HepG2 (cell line): ENCODE results near the gene RIPOR3. TPM values are rescaled to one million over a fixed set of nuclear protein-coding genes. Genes with fewer than 3 reads are reported as not detected.
A peak's percentile ranks its signal among the peaks of the same experiment; 100 is the strongest.

Source experiments
- ATAC-seq: fragments of 200-7000 bp; cut with Tn5 transposase; 3 replicates; pipeline ENCODE4 v1.9.1; 2020; ENCODE audit warnings: mild to moderate bottlenecking, moderate library complexity
- BruUV-seq: library from RNA; stranded (reverse); fragments of 400-500 nt; replicated peaks from 2 replicates; lab custom pipeline; 2021; lab: Mats Ljungman, UMichigan
- CTCF ChIA-PET: fragments of 300-600 bp; formaldehyde crosslinking; extraction: SDS; loops from one replicate; lab custom pipeline; 2021; ENCODE audit warnings: low total read pairs, inconsistent platforms, low intra/inter-chr PET ratio; lab: Yijun Ruan, JAX
- POLR2A ChIA-PET: fragments of 350-600 bp; sonication (Branson Sonifier 250); formaldehyde crosslinking; loops from one replicate; lab custom pipeline; 2020; ENCODE audit warnings: antibody characterized with exemption, inconsistent platforms; lab: Yijun Ruan, JAX
- DNase-seq: peaks from one replicate; pipeline ENCODE4 v3.0.0-alpha.2; 2015; ENCODE audit warnings: low spot score
- FAIRE-seq: peaks from 3 replicates; lab custom pipeline; 2011; peaks lifted over from hg19 to GRCh38; lab: Jason Lieb, UNC
- H2AFZ ChIP-seq: one replicate; pipeline ENCODE4 v1.6.1; 2011; ENCODE audit warnings: low read length, inconsistent platforms
- H3K27ac ChIP-seq: fragments of 300-600 bp; 3 replicates; pipeline ENCODE4 v1.8.0; 2011; ENCODE audit warnings: mixed run types, mild to moderate bottlenecking, mixed read lengths, low read length, inconsistent platforms; ENCODE audit not compliant: insufficient read depth; ENCODE audit errors: extremely low read length
- H3K27me3 ChIP-seq, 2 experiments: fragments of 200-600 bp in 1 of 2; 2 replicates in 1 of 2; 3 replicates in 1 of 2; pipeline versions ENCODE4 v1.6.0 to v1.8.0; 2011; ENCODE audit warnings: low read length in 2 of 2, mild to moderate bottlenecking in 2 of 2, moderate library complexity in 2 of 2, inconsistent platforms in 1 of 2; ENCODE audit not compliant: insufficient read depth in 2 of 2, control insufficient read depth in 1 of 2
- H3K36me3 ChIP-seq, 2 experiments: fragments of 200-600 bp in 1 of 2; replicated peaks in 1 of 2; 2 replicates in 1 of 2; 3 replicates in 1 of 2; pipeline versions ENCODE4 v1.5.1 to v1.8.0; 2011; ENCODE audit warnings: low read length in 2 of 2, inconsistent platforms in 1 of 2; ENCODE audit not compliant: insufficient read depth in 2 of 2, control insufficient read depth in 1 of 2
- H3K4me1 ChIP-seq: 2 replicates; pipeline ENCODE4 v1.5.1; 2012; ENCODE audit warnings: low read length, inconsistent platforms; ENCODE audit not compliant: insufficient read depth
- H3K4me2 ChIP-seq: 2 replicates; pipeline ENCODE4 v1.6.0; 2011; ENCODE audit warnings: low read depth, low read length, inconsistent platforms
- H3K4me3 ChIP-seq, 3 experiments: fragments of 200-600 bp in 1 of 3; sonication (generic), shearing (Covaris generic) in 1 of 3; replicated peaks in 1 of 3; 2 replicates each; pipeline ENCODE4 v1.5.1; 2011 to 2016; ENCODE audit warnings: low read length in 3 of 3, inconsistent platforms in 2 of 3, low read depth in 2 of 3, mild to moderate bottlenecking in 2 of 3, control low read depth in 1 of 3, mixed read lengths in 1 of 3; ENCODE audit not compliant: insufficient read depth in 1 of 3
- H3K79me2 ChIP-seq: one replicate; pipeline ENCODE4 v1.6.1; 2011; ENCODE audit warnings: low read length, inconsistent platforms; ENCODE audit not compliant: insufficient read depth
- H3K9ac ChIP-seq: 2 replicates; pipeline ENCODE4 v1.6.0; 2011; ENCODE audit warnings: mild to moderate bottlenecking, low read depth, low read length, inconsistent platforms; ENCODE audit not compliant: insufficient read depth
- H3K9me3 ChIP-seq: 2 replicates; pipeline ENCODE4 v1.5.1; 2012; ENCODE audit warnings: mild to moderate bottlenecking, low read length
- H4K20me1 ChIP-seq: 2 replicates; pipeline ENCODE4 v1.6.0; 2011; ENCODE audit warnings: inconsistent platforms, mild to moderate bottlenecking, low read length, moderate library complexity; ENCODE audit not compliant: insufficient read depth
- ZFP36L2 ChIP-seq: sonication (generic); formaldehyde crosslinking; IDR thresholded peaks from 2 replicates; pipeline ENCODE4 v1.4.0; 2020; ENCODE audit warnings: missing genetic modification reagents
- ZNF639 ChIP-seq: conservative IDR thresholded peaks from 2 replicates; pipeline ENCODE4 v1.6.1; 2018; ENCODE audit warnings: missing genetic modification reagents
- WGBS: methylation state at CpG from one replicate; pipeline ENCODE4 v1.1.6; 2017; ENCODE audit warnings: low lambda C conversion rate; 5-methylcytosine and 5-hydroxymethylcytosine counted together
- in situ Hi-C: cut with HindIII; loops from 2 replicates; pipeline ENCODE4 v1.10.0; 2017; ENCODE audit warnings: low pct_unique_long_range_greater_than_20kb; ENCODE audit not compliant: extremely low pct_ligation_motif_present
- intact Hi-C: fragments of 100-400 bp; cut with micrococcal nuclease; formaldehyde crosslinking; loops from one replicate; pipeline ENCODE4 v1.10.0; 2022; ENCODE audit not compliant: unreplicated experiment
- polyA plus RNA-seq, 8 experiments: library from polyadenylated mRNA; depleted of rRNA in 3 of 8; stranded (reverse) in 7 of 8; unstranded in 1 of 8; fragments of >200 nt; fragmentation: Illumina TruSeq in 4 of 8; extraction: Trizol in 4 of 8; gene quantifications; 2 replicates each; pipeline versions ENCODE4 v1.2.1 to v1.2.3, GENCODE V29; 2011 to 2016; ENCODE audit warnings: low read depth in 4 of 8, missing spikeins in 1 of 8, mixed read lengths in 1 of 8; ENCODE audit not compliant: insufficient read depth in 1 of 8
- total RNA-seq, 5 experiments: library from RNA; depleted of rRNA; stranded (reverse); fragments of >200 nt; fragmentation: Illumina TruSeq; extraction: Trizol; gene quantifications; 2 replicates each; pipeline ENCODE4 v1.2.3, GENCODE V29; 2016; ENCODE audit warnings: low read depth in 1 of 5
- TF ChIP-seq, protein P1 (sequence below), 2 experiments: fragments of 450-650 bp in 1 of 2; sonication (generic) in 1 of 2; formaldehyde crosslinking; IDR thresholded peaks; 2 replicates each; pipeline versions ENCODE4 v1.5.0 to v1.8.0; 2020 to 2022; ENCODE audit warnings: mild to moderate bottlenecking in 1 of 2, missing genetic modification reagents in 1 of 2
- TF ChIP-seq, protein P2 (sequence below): sonication (generic); formaldehyde crosslinking; IDR thresholded peaks from 2 replicates; pipeline ENCODE4 v1.5.0; 2020; ENCODE audit warnings: mild to moderate bottlenecking, missing genetic modification reagents
- TF ChIP-seq, protein P3 (sequence below): sonication (generic); formaldehyde crosslinking; IDR thresholded peaks from 2 replicates; pipeline ENCODE4 v1.5.0; 2020; ENCODE audit warnings: missing genetic modification reagents
- TF ChIP-seq, protein P4 (sequence below): sonication (generic); formaldehyde crosslinking; IDR thresholded peaks from 2 replicates; pipeline ENCODE4 v1.5.0; 2020; ENCODE audit warnings: missing genetic modification reagents
- TF ChIP-seq, protein P5 (sequence below): sonication (generic); formaldehyde crosslinking; conservative IDR thresholded peaks from 2 replicates; pipeline ENCODE4 v1.4.0; 2020; ENCODE audit warnings: missing genetic modification reagents
- TF ChIP-seq, protein P6 (sequence below): sonication (generic); formaldehyde crosslinking; IDR thresholded peaks from 2 replicates; pipeline ENCODE4 v1.5.0; 2020; ENCODE audit warnings: mild to moderate bottlenecking, missing genetic modification reagents

Gene RIPOR3
- total and polyA plus RNA-seq, 2 of the 13 experiments (the other 11 are each of a cell fraction or from before 2014, with no cell fraction given): 0.18 TPM; not detected in 1

- peak; percentile 80 for ATAC-seq
- peak; percentile 87 for FAIRE-seq
- CTCF ChIA-PET: interaction anchor here (1.2 kb wide), 1 partner anchor 13 kb away, joined by 4 read pairs; no protein-coding TSS in a partner anchor
- peaks cover 18% of the 10 kb centered on the region for H4K20me1 ChIP-seq
- H3K27ac ChIP-seq: peak within 1 kb of the TSS; percentile 89
- H3K9ac ChIP-seq: peak within 1 kb of the TSS; percentile 95
- H3K79me2 ChIP-seq: peaks cover 49% of the 10 kb centered on the region
- no peaks in the 10 kb centered on the region; a peak in 1 of 5 replicates for H3K27me3 ChIP-seq
- peaks cover 0 to 3% of the 10 kb centered on the region in 2 experiments; a peak in 2 of 5 replicates for H3K36me3 ChIP-seq
- H3K4me3 ChIP-seq: peak within 1 kb of the TSS; percentile 88 to 96 (median 95)
- no peak within 1 kb of the TSS for H2AFZ ChIP-seq
- POLR2A ChIA-PET: interaction anchor here (0.6 to 5.1 kb wide), 13 partner anchors 9 to 222 kb away, joined by 3 to 53 read pairs (median 4); partner anchors contain the start of gene PTPN1
- intact Hi-C loops: loop anchor here (1.0 to 2.0 kb wide), 2 partner anchors 14 to 64 kb away; partner anchors contain the start of gene BCAS4
- DNase-seq: peak; percentile 99
- peaks cover 81% of the 10 kb centered on the region for H3K4me1 ChIP-seq
- no TSS peak for BruUV-seq
- H3K4me2 ChIP-seq: peak within 1 kb of the TSS; percentile 99
- H3K9me3 ChIP-seq: no peaks in the 10 kb centered on the region
- in situ Hi-C loops: loop anchor here (25.0 kb wide), 1 partner anchor 94 kb away; no protein-coding TSS in a partner anchor
- 1% methylated on average over 80 of the region's 114 CpGs for WGBS
- TF ChIP-seq, protein P1, sequence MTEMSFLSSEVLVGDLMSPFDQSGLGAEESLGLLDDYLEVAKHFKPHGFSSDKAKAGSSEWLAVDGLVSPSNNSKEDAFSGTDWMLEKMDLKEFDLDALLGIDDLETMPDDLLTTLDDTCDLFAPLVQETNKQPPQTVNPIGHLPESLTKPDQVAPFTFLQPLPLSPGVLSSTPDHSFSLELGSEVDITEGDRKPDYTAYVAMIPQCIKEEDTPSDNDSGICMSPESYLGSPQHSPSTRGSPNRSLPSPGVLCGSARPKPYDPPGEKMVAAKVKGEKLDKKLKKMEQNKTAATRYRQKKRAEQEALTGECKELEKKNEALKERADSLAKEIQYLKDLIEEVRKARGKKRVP (CRISPR knock-in tag; IDR thresholded peaks at IDR 0.05): peak in 1 of 2 experiments; percentile 89; a peak in 2 of 4 replicates
- TF ChIP-seq, protein P2, sequence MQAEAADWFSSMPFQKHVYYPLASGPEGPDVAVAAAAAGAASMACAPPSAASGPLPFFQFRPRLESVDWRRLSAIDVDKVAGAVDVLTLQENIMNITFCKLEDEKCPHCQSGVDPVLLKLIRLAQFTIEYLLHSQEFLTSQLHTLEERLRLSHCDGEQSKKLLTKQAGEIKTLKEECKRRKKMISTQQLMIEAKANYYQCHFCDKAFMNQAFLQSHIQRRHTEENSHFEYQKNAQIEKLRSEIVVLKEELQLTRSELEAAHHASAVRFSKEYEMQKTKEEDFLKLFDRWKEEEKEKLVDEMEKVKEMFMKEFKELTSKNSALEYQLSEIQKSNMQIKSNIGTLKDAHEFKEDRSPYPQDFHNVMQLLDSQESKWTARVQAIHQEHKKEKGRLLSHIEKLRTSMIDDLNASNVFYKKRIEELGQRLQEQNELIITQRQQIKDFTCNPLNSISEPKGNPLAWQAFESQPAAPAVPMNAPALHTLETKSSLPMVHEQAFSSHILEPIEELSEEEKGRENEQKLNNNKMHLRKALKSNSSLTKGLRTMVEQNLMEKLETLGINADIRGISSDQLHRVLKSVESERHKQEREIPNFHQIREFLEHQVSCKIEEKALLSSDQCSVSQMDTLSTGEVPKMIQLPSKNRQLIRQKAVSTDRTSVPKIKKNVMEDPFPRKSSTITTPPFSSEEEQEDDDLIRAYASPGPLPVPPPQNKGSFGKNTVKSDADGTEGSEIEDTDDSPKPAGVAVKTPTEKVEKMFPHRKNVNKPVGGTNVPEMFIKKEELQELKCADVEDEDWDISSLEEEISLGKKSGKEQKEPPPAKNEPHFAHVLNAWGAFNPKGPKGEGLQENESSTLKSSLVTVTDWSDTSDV: peak; percentile 93; the same call in 1 of the 2 replicates
- TF ChIP-seq, protein P3, sequence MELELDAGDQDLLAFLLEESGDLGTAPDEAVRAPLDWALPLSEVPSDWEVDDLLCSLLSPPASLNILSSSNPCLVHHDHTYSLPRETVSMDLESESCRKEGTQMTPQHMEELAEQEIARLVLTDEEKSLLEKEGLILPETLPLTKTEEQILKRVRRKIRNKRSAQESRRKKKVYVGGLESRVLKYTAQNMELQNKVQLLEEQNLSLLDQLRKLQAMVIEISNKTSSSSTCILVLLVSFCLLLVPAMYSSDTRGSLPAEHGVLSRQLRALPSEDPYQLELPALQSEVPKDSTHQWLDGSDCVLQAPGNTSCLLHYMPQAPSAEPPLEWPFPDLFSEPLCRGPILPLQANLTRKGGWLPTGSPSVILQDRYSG (CRISPR knock-in tag): peak; percentile 85
- TF ChIP-seq ZFP36L2: no peak; the same call in none of the 2 replicates
- TF ChIP-seq, protein P4, sequence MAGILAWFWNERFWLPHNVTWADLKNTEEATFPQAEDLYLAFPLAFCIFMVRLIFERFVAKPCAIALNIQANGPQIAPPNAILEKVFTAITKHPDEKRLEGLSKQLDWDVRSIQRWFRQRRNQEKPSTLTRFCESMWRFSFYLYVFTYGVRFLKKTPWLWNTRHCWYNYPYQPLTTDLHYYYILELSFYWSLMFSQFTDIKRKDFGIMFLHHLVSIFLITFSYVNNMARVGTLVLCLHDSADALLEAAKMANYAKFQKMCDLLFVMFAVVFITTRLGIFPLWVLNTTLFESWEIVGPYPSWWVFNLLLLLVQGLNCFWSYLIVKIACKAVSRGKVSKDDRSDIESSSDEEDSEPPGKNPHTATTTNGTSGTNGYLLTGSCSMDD (CRISPR knock-in tag): peak; percentile 66; the same call in 1 of the 2 replicates
- TF ChIP-seq, protein P5, sequence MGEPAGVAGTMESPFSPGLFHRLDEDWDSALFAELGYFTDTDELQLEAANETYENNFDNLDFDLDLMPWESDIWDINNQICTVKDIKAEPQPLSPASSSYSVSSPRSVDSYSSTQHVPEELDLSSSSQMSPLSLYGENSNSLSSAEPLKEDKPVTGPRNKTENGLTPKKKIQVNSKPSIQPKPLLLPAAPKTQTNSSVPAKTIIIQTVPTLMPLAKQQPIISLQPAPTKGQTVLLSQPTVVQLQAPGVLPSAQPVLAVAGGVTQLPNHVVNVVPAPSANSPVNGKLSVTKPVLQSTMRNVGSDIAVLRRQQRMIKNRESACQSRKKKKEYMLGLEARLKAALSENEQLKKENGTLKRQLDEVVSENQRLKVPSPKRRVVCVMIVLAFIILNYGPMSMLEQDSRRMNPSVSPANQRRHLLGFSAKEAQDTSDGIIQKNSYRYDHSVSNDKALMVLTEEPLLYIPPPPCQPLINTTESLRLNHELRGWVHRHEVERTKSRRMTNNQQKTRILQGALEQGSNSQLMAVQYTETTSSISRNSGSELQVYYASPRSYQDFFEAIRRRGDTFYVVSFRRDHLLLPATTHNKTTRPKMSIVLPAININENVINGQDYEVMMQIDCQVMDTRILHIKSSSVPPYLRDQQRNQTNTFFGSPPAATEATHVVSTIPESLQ: no peak
- TF ChIP-seq, protein P6, sequence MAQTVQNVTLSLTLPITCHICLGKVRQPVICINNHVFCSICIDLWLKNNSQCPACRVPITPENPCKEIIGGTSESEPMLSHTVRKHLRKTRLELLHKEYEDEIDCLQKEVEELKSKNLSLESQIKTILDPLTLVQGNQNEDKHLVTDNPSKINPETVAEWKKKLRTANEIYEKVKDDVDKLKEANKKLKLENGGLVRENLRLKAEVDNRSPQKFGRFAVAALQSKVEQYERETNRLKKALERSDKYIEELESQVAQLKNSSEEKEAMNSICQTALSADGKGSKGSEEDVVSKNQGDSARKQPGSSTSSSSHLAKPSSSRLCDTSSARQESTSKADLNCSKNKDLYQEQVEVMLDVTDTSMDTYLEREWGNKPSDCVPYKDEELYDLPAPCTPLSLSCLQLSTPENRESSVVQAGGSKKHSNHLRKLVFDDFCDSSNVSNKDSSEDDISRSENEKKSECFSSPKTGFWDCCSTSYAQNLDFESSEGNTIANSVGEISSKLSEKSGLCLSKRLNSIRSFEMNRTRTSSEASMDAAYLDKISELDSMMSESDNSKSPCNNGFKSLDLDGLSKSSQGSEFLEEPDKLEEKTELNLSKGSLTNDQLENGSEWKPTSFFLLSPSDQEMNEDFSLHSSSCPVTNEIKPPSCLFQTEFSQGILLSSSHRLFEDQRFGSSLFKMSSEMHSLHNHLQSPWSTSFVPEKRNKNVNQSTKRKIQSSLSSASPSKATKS (CRISPR knock-in tag): no peak
- TF ChIP-seq ZNF639 (CRISPR knock-in tag): peak; percentile 94
These were observed 40.0 kb upstream of the RIPOR3 start, which contains the start of gene PARD6B for GRCh38 chr20:50731055-50731929. Gene PARD6B (plus strand): TSS chr20:50731580. CDS start chr20:50731787, 207 bp downstream.
